ENCODE data around the gene SLC37A3.
"Not testable (repeated sequence)": the region's sequence is repeated elsewhere in the genome, so short reads cannot be mapped to it uniquely, and the experiment has no call there.

Gene SLC37A3, protein sequence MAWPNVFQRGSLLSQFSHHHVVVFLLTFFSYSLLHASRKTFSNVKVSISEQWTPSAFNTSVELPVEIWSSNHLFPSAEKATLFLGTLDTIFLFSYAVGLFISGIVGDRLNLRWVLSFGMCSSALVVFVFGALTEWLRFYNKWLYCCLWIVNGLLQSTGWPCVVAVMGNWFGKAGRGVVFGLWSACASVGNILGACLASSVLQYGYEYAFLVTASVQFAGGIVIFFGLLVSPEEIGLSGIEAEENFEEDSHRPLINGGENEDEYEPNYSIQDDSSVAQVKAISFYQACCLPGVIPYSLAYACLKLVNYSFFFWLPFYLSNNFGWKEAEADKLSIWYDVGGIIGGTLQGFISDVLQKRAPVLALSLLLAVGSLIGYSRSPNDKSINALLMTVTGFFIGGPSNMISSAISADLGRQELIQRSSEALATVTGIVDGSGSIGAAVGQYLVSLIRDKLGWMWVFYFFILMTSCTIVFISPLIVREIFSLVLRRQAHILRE

DNA sequence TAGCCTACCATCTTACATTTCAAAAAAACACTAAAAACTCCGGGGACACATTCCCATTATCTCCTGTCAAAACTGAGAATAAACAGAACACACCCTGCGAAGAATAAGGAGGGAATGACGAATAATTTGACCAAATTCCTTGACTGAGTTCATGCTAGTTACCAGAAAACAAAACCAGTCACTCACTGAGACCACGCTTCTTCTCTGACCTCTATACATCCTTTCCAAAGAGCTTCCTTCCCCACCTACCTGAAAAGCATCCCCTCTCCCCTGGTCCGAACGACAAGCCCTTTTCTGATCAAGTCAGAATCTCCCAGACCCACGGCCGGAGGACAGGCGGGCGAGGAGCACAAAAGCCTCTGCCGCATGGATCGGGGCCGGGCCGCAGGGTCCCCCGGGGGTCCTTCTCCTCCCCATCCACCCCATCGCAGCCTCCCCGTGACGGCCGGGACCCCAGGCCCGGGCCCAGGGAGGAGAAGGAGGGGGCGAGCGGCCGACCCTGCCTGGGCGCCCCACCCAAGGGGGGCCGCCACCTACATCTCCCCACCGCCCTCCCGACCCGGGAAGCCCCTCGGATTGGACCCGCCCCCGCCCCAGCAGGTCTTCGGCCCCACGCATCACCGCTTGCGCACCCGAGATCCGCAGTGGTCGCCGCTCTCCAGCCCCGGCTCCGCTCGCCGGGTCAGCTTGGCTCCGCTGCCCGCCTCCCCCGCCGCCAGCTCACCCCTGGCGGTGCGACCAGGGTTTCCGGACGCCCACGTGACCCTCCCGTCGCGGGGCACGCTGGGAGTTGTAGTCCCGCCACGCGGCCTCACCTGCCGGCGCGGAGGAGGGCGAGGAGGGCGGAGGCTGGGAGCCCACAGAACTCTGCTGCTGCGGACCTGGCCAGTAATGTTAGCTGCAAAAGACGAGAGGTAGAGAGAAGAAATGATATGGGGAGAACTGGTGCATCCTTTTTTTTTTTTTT is at the start of gene SLC37A3:
TSS of gene SLC37A3 (minus strand) at position 747 of the 967 bp plus-strand sequence. CDS start 16,004 bp downstream, outside the sequence.
- peak; percentile 86 for DNase-seq

DNA sequence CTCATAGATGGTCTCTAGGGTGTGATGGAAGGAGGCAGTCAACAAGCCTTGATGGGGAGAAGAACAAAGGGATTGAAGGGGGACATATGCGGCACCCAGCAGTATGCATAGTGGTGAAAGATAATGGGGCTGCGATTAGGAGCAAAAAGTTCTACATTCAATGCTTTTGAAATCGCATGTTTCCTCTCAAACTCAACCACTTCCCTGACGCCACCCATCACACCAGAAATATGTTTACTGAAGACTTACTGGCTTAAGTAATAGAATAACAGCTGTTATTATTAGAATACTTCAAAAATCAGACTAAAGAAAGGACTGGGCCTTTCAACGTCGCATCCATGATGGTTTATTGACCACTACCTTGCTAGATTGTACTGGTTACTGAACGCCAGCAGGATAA is 49.5 kb upstream of the SLC37A3 start:
- DNase-seq, result no peak

DNA sequence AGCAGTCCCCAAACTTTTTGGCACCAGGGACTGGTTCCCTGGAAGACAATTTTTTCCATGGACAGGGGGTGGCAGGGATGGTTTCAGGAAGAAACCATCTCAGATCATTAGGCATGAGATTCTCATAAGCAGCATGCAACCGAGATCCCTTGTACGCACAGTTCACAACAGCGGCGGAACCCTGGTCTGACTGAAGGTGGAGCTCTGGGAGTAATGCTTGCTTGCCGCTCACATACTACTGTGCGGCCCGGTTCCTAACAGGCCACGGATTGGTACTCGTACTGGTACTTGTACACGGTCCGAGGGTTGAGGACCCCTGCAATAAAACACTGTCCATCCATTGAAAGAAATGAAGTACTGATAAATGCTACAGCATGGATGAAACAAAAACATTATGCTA is 48.1 kb upstream of the SLC37A3 start:
- no peak for DNase-seq

DNA sequence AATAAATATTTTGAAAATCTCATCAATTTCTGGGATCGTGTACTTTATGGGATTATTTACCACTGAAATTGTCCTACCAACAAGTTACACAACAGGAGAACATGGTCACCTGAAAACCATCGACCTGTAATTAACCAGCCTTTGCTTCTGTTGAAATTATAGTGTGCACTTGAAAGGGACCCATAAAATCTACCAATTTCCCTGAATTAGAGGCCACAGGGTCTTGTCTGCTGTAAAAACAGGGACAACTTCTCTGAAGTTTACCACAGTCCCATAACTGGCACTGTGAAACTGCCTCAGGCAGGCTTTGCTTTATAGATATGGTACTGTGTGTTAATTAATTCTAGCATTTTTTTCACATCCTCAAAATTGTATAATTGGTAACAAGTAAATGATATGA is 43.2 kb upstream of the SLC37A3 start:
- no peak for DNase-seq

DNA sequence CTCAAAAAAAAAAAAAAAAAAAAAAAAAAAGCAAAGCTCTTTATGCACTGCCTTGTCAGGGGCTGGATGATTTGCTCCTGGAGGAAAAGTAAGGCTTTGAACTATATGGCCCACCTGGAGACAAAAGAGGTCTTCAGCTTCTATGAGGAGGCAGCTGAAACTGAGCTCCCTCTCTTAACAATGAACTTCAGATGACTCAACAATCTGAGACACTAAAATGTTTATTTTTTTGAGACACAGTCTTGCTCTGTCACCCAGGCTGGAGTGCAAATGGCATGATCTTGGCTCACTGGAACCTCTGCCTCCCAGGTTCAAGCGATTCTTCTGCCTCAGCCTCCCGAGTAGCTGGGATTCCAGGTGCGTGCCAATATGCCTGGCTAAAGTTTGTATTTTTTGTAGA is 42.3 kb upstream of the SLC37A3 start:
- DNase-seq, result no peak

DNA sequence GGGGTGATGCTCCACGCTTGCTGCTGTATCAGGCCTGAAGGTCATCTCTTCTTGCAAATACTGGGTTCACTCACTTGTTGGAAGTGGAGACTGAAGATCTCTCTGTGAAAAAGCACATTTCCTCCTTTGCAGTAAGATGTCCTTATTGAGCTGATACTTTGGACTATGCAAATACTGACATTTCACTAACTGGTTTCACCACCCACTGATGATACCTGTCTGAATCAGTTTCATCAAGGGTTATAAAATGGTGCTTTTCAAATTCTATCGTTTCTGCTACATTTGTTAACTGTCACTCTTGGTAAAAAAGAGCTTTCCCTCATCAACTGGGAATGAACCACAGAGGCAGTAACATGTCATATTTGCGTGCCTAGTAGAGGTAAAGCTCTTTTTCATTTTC is 41.0 kb upstream of the SLC37A3 start:
- DNase-seq, result no peak

DNA sequence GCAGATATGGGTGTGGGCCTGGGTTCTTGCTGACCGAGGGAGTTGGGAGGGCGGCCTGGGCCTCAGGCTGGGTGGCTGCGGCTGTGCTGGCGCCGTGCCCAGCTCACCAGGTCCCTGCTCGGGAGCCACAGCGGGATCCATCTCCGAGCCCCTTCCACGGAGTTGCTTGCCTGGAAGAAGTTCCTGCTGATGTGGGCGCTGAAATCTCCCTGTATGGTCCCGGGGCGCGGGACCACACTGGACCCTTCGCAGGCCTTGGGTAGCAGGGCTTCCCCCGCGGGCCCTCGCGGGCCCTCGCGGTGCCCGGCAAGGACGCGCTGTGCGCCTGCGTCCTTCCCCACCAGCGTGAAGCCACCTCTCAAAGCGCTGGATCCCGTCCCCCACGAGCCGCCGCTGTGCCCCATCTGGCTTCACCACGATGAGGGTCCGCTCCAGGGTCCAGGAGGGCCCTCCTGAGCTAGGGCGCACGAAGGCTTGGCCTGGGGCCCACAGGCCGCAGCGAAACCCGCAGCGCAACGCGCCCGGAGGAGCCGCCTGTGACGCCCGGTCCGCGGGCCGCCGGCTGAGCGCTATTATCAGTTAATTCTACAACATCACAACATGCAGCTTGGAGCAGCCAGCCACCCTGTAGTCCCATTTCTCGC is 37.0 kb upstream of the SLC37A3 start:
- DNase-seq, result no peak

DNA sequence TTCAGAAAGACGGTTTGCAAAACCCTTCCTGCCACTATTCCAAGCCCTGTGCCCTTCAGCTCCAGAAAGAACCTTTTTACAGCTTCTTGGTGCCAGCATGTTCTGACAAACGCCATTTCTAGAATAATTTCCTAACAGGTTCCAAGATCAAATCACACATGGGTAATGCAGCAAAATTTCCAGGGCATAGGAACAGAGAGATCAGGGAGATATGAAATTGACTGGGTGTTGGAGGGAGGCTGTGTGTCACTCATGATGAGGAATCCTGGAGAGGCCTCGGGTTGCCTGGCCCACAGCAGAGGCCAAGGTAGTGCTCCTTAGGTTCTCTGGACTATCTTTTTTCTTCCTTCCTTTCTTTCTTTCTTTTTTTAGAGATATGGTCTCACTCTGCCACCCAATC is 35.1 kb upstream of the SLC37A3 start:
- no peak for DNase-seq

DNA sequence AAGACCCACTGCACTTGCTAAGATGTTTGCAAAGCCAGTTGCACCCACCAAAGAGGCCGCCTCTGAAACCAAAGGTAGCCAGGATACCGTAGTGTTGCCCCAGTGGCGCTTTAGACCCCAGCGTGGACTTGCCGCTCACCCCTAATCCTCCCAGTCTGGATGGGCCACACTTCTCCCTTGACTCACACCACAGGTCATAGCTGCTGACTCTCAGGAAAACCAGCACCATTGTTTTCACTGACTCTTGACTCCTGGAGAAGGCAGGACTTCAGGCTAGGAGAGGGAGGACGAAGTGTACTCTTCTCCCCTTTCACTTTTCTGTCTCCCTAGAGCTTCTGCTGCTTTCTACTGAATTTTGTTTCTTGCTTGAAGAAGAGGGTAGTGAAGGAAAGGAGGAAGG is 27.8 kb upstream of the SLC37A3 start:
- DNase-seq, result no peak

DNA sequence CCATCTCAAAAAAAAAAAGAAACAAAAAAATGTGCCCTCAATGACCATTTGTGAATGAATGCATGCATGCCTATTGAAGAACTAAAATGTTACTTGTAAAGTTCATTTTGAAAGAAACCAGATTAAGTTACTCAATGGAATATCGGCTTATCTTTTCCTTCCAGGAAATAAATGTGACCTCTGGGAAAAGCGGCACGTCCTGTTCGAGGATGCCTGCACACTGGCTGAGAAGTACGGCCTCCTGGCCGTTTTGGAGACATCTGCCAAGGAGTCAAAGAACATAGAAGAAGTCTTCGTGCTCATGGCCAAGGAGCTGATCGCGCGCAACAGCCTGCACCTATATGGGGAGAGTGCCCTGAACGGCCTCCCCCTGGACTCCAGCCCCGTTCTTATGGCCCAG is 27.4 kb upstream of the SLC37A3 start:
- no peak for DNase-seq

DNA sequence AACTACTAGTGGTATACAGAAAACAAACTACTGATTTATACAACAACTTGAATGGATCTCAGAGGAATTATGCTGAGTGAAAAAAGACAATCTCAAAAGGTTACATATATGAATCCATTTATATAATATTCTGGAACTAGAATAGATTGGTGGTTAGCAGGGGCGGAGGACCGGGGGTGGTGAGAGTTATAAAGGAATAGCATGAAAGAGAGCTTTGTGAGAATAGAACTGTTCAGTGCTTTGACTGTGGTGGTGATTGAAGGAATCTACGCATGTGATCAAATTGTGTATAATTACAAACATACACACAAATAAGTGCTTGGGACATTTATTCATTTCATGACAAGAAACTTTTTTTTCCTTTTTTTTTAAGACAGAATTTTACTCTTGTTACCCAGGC is 25.2 kb upstream of the SLC37A3 start:
- no peak for DNase-seq

DNA sequence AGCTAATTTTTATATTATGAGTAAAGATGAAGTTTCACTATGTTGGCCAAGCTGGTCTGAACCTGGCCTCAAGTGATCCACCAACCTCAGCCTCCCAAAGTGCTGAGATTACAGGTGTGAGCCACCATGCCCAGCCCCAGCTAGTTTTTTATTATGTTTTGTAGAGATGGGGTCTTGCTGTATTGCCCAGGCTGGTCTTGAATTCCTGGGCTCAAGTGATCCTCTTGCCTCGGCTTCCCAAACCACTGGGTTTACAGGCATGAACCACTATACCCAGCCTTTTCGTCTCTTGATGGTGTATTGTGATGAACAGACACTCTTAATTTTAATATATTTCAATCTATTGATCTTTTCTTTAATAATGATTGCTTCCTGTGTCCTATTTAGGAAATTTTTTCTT is 23.2 kb upstream of the SLC37A3 start:
- no peak for DNase-seq

DNA sequence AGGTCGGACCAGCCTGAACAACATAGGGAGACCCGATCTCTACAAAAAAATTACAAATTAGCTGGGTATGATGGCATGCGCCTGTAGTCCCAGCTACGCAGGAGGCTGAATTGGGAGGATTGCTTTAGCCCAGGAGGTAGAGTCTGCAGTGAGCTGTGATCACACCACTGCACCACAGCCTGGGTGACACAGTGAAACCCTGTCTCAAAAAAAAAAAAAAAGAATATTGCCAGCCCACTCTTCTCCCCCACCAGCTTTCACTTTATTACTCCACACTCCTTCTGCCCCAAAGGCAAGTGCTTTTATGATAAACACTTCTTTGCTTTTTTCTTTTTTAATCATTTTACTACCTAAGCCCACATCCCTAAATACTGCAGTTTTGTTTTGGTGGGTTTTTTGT is 20.3 kb upstream of the SLC37A3 start:
- no peak for DNase-seq

DNA sequence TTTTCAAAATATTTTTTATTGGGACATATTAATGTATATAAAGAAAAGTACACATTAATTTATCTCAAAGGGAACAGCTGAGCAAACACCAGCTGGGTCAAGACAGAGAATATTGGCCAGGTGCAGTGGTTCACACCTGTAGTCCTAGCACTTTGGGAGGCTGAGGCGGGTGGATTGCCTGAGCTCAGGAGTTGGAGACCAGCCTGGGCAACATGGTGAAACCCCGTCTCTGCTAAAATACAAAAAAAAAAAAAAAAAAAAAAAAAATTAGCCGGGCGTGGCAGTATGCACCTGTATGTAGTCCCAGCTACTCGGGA is 19.8 kb upstream of the SLC37A3 start:
- not testable (repeated sequence) for DNase-seq

DNA sequence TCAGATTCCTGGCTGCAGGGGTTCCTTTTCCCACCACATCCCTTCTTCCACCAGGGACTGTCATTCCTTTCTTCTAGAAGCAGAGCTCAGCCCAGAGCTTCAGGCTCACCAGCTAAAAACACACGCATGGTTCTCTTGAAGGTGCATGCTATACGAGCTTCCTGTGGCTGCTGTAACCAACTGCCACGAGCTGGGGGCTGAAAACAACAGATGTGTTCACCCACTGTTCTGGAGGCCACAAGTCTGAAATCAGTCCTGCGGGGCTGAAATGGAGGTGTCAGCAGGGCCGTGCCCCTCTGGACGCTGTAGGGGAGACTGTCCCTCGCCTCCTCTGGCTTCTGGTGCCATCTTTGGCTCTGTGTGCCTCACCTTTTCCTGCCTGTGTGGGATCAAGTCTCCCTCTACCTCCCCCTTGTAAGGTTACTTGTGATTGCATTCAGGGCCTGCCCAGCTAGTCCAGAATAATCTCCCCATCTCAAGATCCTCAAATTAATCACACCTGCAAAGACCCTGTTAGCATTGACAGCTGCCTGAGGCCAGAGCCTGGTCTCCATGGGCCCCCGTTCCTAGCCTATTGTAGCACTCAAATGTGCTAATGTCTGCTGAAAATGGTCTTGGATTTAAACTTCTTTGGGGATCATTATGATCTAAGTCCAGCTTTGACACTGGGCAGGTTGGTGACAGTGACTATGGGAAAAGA is 19.3 kb upstream of the SLC37A3 start:
- DNase-seq, result no peak

DNA sequence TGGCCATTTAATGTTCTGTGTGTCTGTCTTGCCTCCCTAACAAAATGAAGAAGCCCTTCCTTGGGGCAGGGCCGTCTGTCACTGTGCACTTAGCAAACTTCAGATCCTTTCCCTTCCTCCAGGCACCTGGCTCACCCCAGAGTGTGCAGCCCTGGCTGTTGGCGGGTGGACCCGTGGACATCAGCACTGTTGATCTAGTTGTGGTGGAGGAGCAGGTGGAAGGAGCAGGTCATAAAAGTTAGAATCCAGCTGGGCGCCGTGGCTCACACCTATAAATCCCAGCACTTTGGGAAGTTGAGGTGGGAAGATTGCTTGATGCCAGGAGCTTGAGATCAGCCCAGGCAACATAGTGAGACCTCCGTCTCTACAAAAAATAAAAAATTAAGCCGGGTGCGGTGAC is 18.2 kb upstream of the SLC37A3 start:
- no peak for DNase-seq

DNA sequence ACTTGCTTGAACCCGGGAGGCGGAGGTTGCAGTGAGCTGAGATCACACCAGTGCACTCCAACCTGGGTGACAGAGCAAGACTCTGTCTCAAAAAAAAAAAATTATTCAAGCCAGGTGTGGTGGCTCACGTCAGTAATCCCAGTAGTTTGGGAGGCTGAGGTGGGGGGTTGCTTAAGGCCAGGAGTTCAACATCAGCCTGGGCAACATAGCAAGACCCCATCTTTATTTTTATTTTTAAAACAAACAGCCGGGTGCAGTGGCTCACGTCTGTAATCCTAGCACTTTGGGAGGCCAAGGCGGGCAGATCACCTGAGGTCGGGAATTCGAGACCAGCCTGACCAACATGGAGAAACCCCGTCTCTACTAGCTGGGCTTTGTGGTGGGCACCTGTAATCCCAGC is 17.5 kb upstream of the SLC37A3 start:
- not testable (repeated sequence) for DNase-seq

DNA sequence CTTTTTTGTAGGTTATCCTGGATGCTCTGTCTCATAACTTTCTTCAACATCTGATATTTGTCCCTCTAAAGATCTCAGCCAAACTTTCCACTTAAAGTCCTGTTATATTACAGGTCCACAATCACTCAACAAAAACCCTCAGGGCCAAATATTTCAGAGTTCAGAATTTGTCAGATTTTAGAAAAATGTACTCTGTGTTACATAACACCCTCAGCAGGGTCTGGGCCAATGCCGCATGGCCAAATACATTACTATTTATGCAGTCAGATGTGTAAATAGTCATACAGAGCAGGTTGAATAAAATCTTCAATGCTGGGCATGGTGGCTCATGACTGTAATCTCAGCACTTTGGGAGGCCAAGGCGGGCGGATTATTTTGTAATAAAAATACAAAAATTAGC is 17.0 kb upstream of the SLC37A3 start:
- DNase-seq, result no peak

DNA sequence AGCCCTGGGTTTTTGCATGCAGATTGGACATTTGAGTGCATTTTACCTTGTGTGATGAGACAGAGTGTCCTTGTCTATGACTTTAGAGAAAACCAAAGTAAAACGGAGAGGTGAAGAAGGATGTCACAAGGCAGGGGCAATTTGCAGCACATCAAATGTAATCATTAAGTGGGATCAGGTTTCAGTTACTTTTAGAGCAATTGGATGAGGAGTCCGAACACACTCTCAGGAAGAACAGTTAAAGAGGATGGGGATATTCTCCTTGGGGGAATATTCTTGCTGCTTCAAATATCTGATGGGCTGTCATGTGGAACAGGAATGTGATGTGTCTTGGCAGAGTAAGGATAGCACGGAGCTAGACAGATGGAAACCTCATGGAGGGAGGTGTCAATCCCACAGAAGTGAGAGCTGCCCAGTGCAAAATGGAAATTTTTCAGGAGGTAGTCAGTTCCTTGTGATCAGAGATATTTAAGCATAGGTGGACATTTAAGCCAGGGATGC is 6.3 kb upstream of the SLC37A3 start:
- no peak for DNase-seq

DNA sequence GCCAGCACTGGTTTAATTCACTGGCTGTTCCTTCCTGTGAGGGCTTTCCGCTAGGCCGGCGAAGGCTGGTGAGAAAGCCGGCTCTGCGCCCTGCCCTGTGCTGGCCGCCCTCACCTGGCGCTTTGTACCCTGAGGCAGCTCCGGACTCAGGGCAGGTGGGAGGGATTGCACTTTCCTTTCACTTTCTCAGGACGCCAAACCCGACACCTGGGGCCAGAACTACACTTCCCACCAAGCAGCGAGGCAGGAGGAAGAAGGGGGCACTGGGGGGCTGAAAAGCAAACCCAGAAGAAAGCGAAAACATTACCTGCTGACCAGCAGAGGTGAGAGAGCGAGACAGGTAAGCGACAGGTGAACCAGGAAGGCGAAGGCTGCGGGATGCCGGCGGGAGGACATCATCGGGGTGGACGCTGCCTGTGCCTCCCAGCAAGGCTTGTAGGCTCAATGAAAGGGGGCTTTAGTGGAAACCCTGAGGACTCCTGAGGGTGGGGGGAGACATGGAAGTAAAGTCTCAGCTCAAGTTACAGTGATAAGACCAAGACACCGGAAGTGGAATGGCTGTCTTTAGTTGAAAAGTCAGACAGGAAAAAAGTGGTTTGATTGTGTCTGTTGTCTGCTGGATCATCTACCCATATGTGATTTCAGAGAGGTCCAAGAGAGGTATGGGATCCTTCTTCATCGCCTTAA is 5.7 kb upstream of the SLC37A3 start, which contains the start of gene RAB19:
TSS of gene RAB19 (plus strand) at position 181 of the 687 bp plus-strand sequence. CDS start 3,589 bp downstream, outside the sequence.
- DNase-seq, result peak; percentile 20

DNA sequence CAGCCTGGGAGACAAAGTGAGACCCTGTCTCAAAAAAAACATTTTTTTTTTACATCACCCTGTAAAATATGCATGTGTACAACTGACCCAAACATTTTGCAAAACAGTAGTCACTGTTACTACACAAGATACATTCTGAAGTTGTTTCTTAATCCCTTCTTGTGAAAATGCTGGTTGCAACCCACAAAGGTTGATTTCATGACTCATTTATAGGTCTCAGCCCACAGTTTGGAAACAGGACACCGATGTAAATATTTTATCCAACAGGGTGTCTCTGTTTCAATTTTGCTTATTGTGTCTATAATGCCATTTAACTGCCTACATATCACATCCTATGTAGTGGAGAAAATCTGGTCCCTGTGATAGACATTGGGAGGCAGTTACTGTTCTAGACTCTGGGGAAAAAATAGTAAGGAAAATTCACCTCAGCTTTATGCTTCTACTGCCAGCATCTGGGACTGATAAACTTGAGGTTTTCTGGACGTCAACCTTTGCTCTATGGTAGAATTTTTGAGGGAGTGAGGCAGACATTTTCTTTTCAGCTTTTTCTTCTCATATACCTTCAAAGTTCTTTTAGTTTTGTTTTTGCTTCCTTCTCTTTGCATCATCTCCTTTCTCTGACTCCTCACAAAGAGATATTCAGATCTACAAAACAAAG is 4.0 kb upstream of the SLC37A3 start:
- DNase-seq, result no peak
